Iris pigment epithelial cell (primary cell): ENCODE data around the gene P3H2.

Experiments used
- DNase-seq: peaks from one replicate; pipeline ENCODE4 v3.0.0-alpha.2; 2011; ENCODE audit warnings: low read depth

Gene P3H2

GRCh38 chr3:190014940-190015339, 105.8 kb downstream of the P3H2 start:
- DNase-seq, result no peak

GRCh38 chr3:190013943-190014924, 106.5 kb downstream of the P3H2 start:
- no peak for DNase-seq

- DNase-seq, result no peak
These were observed 107.9 kb downstream of the P3H2 start for GRCh38 chr3:190012784-190013183.

DNA sequence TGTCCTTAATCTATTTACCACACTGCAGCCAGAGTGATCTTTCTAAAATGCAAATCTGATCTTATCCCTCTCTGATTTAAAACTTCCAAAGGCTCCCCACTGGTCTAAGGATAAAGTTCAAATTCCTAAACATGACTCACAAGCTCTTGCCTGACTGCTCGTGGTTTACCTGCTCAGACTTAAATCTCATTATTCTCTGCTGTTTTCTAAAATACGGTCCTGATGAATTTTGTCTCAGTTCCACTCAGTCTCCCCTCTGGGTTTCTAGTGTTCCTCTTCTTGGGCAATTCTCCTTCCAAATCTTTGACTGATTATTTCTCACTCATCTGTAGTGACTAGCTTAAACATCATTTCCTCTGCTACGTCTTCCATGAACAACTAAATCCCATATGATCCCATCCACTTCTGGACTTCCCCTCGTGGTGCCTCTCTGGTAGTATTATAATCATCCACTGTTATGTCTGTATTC, 108.3 kb downstream of the P3H2 start:
- DNase-seq, result peak; percentile 79

DNA sequence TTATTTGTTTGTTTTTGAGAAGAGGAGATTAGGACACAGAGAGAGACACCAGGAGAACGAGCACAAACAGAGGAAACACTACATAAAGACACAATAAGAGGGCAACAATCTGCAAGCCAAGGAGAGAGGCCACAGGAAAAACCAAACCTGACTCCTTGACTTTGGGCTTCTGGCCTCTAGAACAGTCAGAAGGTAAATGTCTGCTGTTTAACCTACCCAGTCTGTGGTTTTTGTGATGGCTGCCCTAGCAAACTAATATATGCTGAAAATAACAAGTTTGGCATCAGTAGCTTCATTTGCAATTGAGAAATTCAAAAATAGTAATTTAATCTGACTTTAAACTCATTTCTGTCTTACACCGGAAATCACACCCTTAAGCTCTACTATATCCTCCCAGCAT, 110.2 kb downstream of the P3H2 start:
- DNase-seq, result no peak

GRCh38 chr3:190009614-190010013, 111.1 kb downstream of the P3H2 start:
- no peak for DNase-seq

DNA sequence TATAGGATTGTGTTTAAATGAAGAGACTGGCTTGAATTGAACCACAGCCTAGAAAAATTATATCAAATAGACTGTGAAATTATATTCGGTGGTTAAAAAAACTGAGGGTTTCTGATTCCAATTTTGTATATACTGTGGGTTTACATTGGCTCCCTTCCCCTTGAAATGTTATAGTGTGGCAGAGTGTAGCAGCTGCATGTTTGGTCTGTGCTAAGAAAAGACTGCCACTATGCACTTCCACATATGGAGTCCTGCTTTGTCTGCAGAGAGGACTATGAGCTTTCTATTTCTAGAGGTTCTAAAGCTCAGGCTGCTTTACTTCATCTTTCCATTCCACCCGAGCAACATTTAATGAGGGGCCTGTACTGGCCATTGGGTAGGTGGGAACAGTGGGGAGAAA, 112.3 kb downstream of the P3H2 start:
- DNase-seq, result no peak

DNA sequence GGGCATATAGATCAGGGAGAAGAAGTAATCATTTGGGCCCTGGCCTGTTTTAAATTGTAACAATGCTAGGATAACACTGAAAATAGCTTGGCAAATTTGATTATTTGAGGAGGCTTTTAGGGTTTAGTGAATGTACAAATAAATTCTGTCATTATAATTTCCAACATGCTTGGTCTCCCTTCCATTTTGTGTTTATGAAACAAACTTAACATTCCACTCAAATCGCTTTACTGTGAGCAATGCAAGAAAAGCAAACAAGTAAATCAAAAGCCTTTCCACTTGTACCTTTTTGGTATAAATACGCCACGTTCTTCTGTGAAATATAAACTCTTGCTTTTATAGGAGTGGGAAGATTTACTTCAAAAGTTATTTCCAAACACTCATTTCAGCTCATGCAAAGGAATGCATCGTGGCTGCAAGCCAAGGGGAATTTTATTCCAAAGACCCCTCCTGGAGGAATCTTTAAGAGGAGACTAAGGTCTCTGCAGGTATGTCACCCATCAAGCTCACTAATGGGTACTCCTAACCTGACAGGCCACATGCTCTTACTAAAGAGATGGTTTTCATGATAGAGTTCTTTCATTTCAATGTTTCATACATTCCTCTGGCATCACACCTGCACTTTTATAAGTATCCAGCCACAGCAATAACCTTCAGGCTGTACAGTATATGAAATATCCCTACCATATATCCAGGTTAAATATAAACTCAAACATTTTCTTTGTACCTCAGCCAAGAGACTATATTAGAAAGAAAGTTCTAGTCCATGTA, 115.2 kb downstream of the P3H2 start:
- peak; percentile 43 for DNase-seq

DNA sequence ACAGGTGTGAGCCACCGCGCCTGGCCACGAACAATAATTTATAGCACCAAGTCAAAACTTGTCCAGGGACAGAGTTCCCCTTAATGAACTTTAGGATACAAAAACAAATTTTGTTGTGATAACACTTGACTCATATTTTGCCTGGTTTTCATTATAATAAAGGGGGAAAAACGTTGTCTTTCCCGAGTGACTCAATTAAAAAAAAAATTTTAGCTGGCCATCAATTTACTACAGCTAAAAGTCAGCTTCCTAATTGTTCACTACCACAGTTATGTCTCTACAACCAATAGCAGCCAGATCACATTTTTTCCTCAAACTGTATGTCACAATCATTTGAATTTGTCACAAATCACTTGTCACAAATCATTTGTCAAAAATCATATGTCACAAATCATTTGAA, 116.0 kb downstream of the P3H2 start:
- DNase-seq, result no peak

- peak; percentile 95 for DNase-seq
These were observed 117.0 kb downstream of the P3H2 start for GRCh38 chr3:190003681-190004123.

DNA sequence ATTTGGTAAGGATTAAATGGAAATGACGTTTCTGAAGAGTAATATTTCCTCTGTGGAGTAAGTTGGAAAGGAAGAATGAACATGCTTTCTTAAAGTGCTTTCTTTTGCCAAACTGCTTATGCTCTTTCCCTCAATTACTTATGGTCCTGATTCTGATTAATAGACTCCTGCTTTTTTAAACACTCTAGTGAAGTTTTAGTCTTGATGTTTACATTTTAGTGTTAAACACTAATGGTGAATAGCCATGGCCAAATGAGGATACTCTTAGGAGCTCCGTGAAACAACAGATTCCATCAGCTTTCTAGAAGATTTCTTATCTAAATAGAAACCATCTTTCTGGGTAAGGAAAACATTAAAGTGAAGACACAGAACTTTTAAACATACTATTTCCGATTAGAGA, 117.6 kb downstream of the P3H2 start:
- DNase-seq, result no peak

- peak; percentile 86 for DNase-seq
These were observed 119.3 kb downstream of the P3H2 start for GRCh38 chr3:190001426-190001825.

DNA sequence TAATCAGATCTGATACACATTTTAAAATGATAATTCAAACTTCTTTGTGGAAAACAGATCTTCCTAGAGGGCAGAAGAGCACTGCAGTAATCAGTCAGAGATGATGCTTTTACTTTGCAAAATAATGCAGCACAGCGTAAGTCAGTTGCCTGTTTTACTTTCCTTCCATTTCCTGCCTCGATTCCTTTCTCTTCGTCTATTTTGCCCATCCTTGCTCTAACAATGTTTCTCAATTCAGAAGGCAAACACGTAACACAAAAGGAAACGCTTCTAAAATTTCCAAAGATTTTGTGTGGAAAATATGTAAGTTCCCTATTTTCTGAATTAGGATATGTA, 119.9 kb downstream of the P3H2 start:
- DNase-seq, result no peak

- no peak for DNase-seq
These were observed 120.4 kb downstream of the P3H2 start for GRCh38 chr3:190000187-190000860.

GRCh38 chr3:189999718-190000117, 121.0 kb downstream of the P3H2 start:
- peak; percentile 84 for DNase-seq

GRCh38 chr3:189995129-189995528, 125.6 kb downstream of the P3H2 start:
- peak; percentile 73 for DNase-seq

- no peak for DNase-seq
These were observed 129.9 kb downstream of the P3H2 start for GRCh38 chr3:189990826-189991225.

DNA sequence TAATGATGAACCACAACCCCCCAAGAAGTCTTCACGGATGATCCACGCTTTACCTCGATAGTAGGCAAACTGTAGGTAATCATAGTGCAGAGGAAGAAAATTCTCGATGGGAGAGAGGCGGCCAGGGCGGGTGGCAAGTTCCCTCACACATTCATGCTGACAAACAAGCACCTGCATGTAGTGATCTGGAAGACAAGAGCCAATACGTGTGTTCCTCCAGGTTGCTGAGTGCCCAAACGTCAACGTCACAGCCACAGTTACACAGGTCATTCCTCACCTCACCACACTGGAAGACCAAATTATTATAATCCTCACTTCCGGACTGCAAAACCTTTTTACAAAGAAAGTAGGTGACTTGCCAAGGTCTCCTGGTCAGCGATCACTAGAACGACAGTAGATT, 131.8 kb downstream of the P3H2 start:
- no peak for DNase-seq

DNA sequence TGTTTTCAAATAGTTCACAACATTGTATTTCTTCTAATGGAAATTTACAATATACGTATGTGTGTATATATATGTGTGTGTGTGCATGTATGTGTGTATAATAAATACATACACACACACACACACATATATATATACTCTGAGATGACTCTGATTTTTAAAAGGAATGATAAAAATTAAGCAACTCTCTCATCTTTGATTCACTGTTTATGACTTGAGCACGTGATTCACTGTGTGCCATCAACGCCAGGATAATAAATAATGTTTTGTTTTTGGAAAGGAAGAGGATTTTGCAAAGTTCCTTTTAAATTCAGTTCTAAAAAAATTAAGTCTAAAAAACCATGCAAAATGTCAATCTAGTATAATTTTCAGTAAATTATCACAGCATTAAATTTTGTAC, 132.4 kb downstream of the P3H2 start:
- no peak for DNase-seq

DNA sequence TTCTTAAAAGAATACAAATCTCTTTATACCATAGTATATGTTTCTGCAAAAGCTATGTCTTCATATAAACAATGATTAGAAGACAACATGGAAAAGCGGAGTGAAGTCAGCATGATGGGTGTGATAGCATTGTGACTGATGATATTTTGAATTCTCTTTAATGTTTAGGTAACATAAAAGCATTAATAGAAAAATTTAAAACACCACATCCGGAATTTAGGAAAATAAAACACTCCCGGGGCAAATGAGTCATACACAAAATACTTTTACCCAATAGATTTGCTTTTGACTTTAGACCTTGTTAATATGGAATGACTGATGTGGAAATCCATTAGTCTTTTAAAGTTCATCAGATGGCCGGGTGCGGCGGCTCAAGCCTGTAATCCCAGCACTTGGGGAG, 134.7 kb downstream of the P3H2 start:
- DNase-seq, result peak; percentile 78

DNA sequence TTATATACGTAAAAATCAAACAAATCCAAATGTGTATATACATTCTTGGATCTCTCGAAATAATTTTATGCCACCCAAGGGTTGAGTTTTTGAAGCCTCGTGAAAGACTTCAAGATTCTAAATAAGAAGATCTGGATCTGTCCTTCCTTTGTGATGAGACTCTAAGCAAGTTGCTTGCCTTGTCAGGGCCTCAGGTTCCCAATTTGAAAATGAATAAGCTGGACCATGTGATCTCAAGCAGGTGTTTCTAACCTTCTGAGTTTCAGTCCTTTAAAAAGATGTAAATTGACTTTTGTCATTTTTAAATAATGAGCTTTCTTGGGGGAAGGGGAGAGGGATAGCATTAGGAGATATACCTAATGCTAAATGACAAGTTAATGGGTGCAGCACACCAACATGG, 137.1 kb downstream of the P3H2 start:
- DNase-seq, result no peak

DNA sequence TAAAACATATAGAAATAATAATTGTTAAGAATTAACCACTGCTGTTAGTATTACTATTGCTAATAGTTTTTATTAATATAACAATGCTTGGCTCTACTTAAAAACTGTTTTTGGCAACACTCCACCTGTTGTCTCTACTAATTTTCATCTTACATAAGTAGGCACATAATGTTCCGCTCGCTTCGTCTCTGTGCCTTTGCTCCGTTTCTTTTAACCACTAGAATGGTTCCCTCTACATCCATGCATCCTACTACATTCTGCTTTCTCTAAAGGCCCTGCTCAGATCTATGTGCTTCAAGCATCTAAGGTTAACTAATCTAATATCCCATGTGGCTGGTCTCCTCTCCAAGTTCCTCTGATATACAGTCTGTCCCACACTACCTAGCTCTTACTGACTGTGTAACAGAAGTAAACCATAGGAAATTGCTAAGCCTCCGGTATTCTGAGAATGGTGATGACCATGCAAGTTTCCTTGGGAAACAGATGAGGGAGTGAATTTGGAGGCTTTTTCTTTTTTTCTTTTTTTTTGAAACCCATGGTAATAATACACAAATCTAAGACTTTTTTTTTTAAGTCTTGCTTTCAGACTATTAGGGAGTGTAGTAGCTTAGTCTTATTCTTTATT, 138.3 kb downstream of the P3H2 start:
- peak; percentile 85 for DNase-seq
